GM12878 (cell line): ENCODE data around the gene SLC25A11. TPM values are rescaled to one million over a fixed set of nuclear protein-coding genes. Genes with fewer than 3 reads are reported as not detected.

Source experiments
- ATAC-seq: fragments of 200-7000 bp; cut with Tn5 transposase; 3 replicates; pipeline ENCODE4 v1.9.1; 2020; ENCODE audit warnings: mild to moderate bottlenecking, moderate library complexity
- BruUV-seq: library from RNA; stranded (reverse); fragments of 400-500 nt; replicated peaks from 2 replicates; lab custom pipeline; 2021; lab: Mats Ljungman, UMichigan
- CTCF ChIA-PET: fragments of 300-600 bp; sonication (Branson Sonifier 250); formaldehyde crosslinking; extraction: SDS; loops from one replicate; lab custom pipeline; 2021; ENCODE audit warnings: inconsistent platforms; lab: Yijun Ruan, JAX
- POLR2A ChIA-PET: fragments of 350-600 bp; formaldehyde crosslinking; extraction: SDS; loops from one replicate; lab custom pipeline; 2021; ENCODE audit warnings: inconsistent platforms; lab: Charles Lee
- RAD21 ChIA-PET: fragments of 300-600 bp; sonication (Branson Sonifier 250); formaldehyde crosslinking; loops from one replicate; lab custom pipeline; 2023; ENCODE audit warnings: antibody characterized with exemption; ENCODE audit not compliant: unreplicated experiment; lab: Charles Lee
- SMC1A ChIA-PET: fragments of 300-600 bp; sonication (Branson Sonifier 250); formaldehyde crosslinking; loops from one replicate; lab custom pipeline; 2023; ENCODE audit not compliant: unreplicated experiment, uncharacterized antibody; lab: Charles Lee
- DNase-seq: peaks from one replicate; pipeline ENCODE4 v3.0.0-alpha.2; 2011; ENCODE audit warnings: low read depth, low spot score
- FAIRE-seq: peaks from 3 replicates; lab custom pipeline; 2011; peaks lifted over from hg19 to GRCh38; lab: Jason Lieb, UNC
- H2AFZ ChIP-seq: 2 replicates; pipeline ENCODE4 v1.6.0; 2011; ENCODE audit warnings: low read depth, low read length, control low read depth; ENCODE audit not compliant: control insufficient read depth
- H3K27ac ChIP-seq: 2 replicates; pipeline ENCODE4 v1.5.1; 2011; ENCODE audit warnings: control low read depth; ENCODE audit not compliant: control insufficient read depth, insufficient read depth
- H3K27me3 ChIP-seq, 2 experiments: replicated peaks in 1 of 2; 2 replicates each; pipeline versions ENCODE4 v1.6.0 to v1.6.1; 2011; ENCODE audit warnings: low read length in 1 of 2; ENCODE audit not compliant: control insufficient read depth in 2 of 2, insufficient read depth in 2 of 2
- H3K36me3 ChIP-seq, 2 experiments: 2 replicates each; pipeline ENCODE4 v1.5.1; 2011; ENCODE audit warnings: low read length in 1 of 2; ENCODE audit not compliant: control insufficient read depth in 2 of 2, insufficient read depth in 2 of 2
- H3K4me1 ChIP-seq: 2 replicates; pipeline ENCODE4 v1.6.1; 2011; ENCODE audit warnings: mild to moderate bottlenecking, low read length, moderate library complexity, mixed read lengths; ENCODE audit not compliant: control insufficient read depth, insufficient read depth
- H3K4me2 ChIP-seq: 2 replicates; pipeline ENCODE4 v1.6.0; 2011; ENCODE audit warnings: control low read depth; ENCODE audit not compliant: control insufficient read depth, insufficient read depth
- H3K4me3 ChIP-seq: fragments of 200-600 bp; sonication (generic); 2 replicates; pipeline ENCODE4 v1.5.1; 2016
- H3K79me2 ChIP-seq: 2 replicates; pipeline ENCODE4 v1.6.0; 2011; ENCODE audit warnings: low read length; ENCODE audit not compliant: control insufficient read depth, insufficient read depth
- H3K9ac ChIP-seq: 2 replicates; pipeline ENCODE4 v1.8.0; 2011; ENCODE audit warnings: low read length, control low read depth, mixed read lengths; ENCODE audit not compliant: control insufficient read depth, insufficient read depth
- H3K9me3 ChIP-seq: replicated peaks from 3 replicates; pipeline ENCODE4 v1.5.1; 2011; ENCODE audit warnings: mild to moderate bottlenecking, low read length; ENCODE audit not compliant: control insufficient read depth, insufficient read depth
- H4K20me1 ChIP-seq: 2 replicates; pipeline ENCODE4 v1.6.0; 2011; ENCODE audit not compliant: control insufficient read depth, insufficient read depth
- ATF2 ChIP-seq: IDR thresholded peaks from 2 replicates; pipeline ENCODE4 v1.6.1; 2012; ENCODE audit warnings: low read length, inconsistent platforms
- IKZF2 ChIP-seq, 2 experiments: fragments of 450-650 bp; IDR thresholded peaks; 2 replicates each; pipeline ENCODE4 v1.6.1; 2017; ENCODE audit warnings: mild to moderate bottlenecking in 2 of 2, moderate library complexity in 2 of 2
- IRF4 ChIP-seq: IDR thresholded peaks from 2 replicates; pipeline ENCODE4 v1.6.1; 2011; ENCODE audit warnings: low read depth, low read length
- JUND ChIP-seq: IDR thresholded peaks from 2 replicates; pipeline ENCODE4 v1.6.1; 2012; ENCODE audit warnings: low read depth, mild to moderate bottlenecking, low read length, improper control_type of control experiment, moderate library complexity
- MTA2 ChIP-seq: fragments of 450-650 bp; IDR thresholded peaks from 2 replicates; pipeline ENCODE4 v1.6.1; 2016; ENCODE audit warnings: low read depth, mild to moderate bottlenecking, moderate library complexity
- POLR2AphosphoS5 ChIP-seq: IDR thresholded peaks from 2 replicates; pipeline ENCODE4 v1.6.1; 2011; ENCODE audit warnings: mild to moderate bottlenecking, low read length, inconsistent platforms
- RCOR1 ChIP-seq: conservative IDR thresholded peaks from 2 replicates; pipeline ENCODE4 v1.6.1; 2012; ENCODE audit warnings: low read depth, low read length, improper control_type of control experiment
- RELA ChIP-seq: fragments of 450-650 bp; IDR thresholded peaks from 2 replicates; pipeline ENCODE4 v1.8.0; 2014; ENCODE audit warnings: borderline replicate concordance; ENCODE audit not compliant: partially characterized antibody
- RELB ChIP-seq: fragments of 450-650 bp; IDR thresholded peaks from 2 replicates; pipeline ENCODE4 v1.6.1; 2017; ENCODE audit warnings: low read depth, mild to moderate bottlenecking, moderate library complexity
- RUNX3 ChIP-seq: IDR thresholded peaks from 2 replicates; pipeline ENCODE4 v1.6.1; 2012; ENCODE audit warnings: low read length, inconsistent platforms
- SIX5 ChIP-seq: IDR thresholded peaks from 2 replicates; pipeline ENCODE4 v1.6.1; 2011; ENCODE audit warnings: mild to moderate bottlenecking, low read depth, low read length, moderate library complexity; ENCODE audit not compliant: severe bottlenecking
- STAT1 ChIP-seq: fragments of 450-650 bp; conservative IDR thresholded peaks from 2 replicates; pipeline ENCODE4 v1.6.1; 2014; ENCODE audit warnings: antibody characterized with exemption, mild to moderate bottlenecking
- WGBS: methylation state at CpG from one replicate; pipeline ENCODE4 v1.1.6; 2016; ENCODE audit warnings: low lambda C conversion rate; ENCODE audit not compliant: insufficient replicate concordance, insufficient coverage; ENCODE audit errors: missing lambda C conversion rate; 5-methylcytosine and 5-hydroxymethylcytosine counted together
- in situ Hi-C: fragments of 300-500 bp; cut with MboI; formaldehyde crosslinking; loops from 9 replicates; pipeline ENCODE4 v1.14.3; 2018; ENCODE audit warnings: mixed read lengths
- intact Hi-C: fragments of 100-400 bp; cut with micrococcal nuclease; formaldehyde crosslinking; loops from one replicate; pipeline ENCODE4 v1.14.2; 2022; ENCODE audit not compliant: unreplicated experiment
- polyA plus RNA-seq, 11 experiments: library from polyadenylated mRNA; depleted of rRNA in 4 of 11; unstranded in 6 of 11; stranded (reverse) in 5 of 11; fragments of >200 nt; fragmentation: Nextera tagmentation in 4 of 11; fragmentation: Illumina TruSeq in 1 of 11; extraction: Ambion mirVana in 4 of 11; extraction: Trizol in 1 of 11; gene quantifications; 1 replicate in 1 of 11; 2 replicates in 10 of 11; pipeline versions ENCODE4 v1.2.1 to v1.2.3, GENCODE V29; 2011 to 2016; ENCODE audit warnings: inconsistent platforms in 2 of 11, missing spikeins in 2 of 11, low read depth in 1 of 11
- total RNA-seq, 4 experiments: library from RNA; depleted of rRNA in 3 of 4; stranded (reverse); fragments of >200 nt in 3 of 4; fragmentation: Illumina TruSeq in 1 of 4; extraction: Trizol in 1 of 4; gene quantifications; 2 replicates each; pipeline versions ENCODE4 v1.2.1 to v1.2.3, GENCODE V29; 2013 to 2021

The SLC25A11 gene
- total and polyA plus RNA-seq, 10 of the 15 experiments (the other 5 are each of a cell fraction or from before 2014, with no cell fraction given) = 5.8 to 142 (median 65.0) TPM

GRCh38 chr17:4941319-4941610, 1.4 kb upstream of the SLC25A11 start:
- ChIA-PET POLR2A (interaction anchor here (17.5 kb wide), 1 partner anchor 24 kb away, joined by 272 read pairs; the partner anchor contains the start of gene SPAG7), SMC1A (interaction anchor here (4.5 kb wide), 1 partner anchor 26 kb away, joined by 38 read pairs; the partner anchor contains the start of gene SPAG7), RAD21 (no interaction called here), CTCF (interaction anchor here (3.0 to 3.5 kb wide), 2 partner anchors 25 to 32 kb away, joined by 18 to 28 read pairs; partner anchors contain the start of gene SPAG7)
- peaks cover 46% of the 10 kb centered on the region for H3K4me1 ChIP-seq
- no peaks in the 10 kb centered on the region for H3K27me3 ChIP-seq
- no peaks in the 10 kb centered on the region for H3K9me3 ChIP-seq
- no TSS peak for BruUV-seq
- peaks cover 20 to 28% of the 10 kb centered on the region in 2 experiments for H3K36me3 ChIP-seq
- intact Hi-C loops = loop anchor here (5.0 kb wide), 1 partner anchor 296 kb away; no protein-coding TSS in a partner anchor
- 2% methylated on average over 4 of the region's 4 CpGs for WGBS
- peaks cover 80% of the 10 kb centered on the region for H3K79me2 ChIP-seq
- no peak for DNase-seq
- no peak for ATAC-seq
- peak overlapping the region; percentile 98 for H3K9ac ChIP-seq
- H3K27ac ChIP-seq = peak overlapping the region; percentile 97
- TF ChIP-seq SIX5 = no peak
- no peak for FAIRE-seq
- peak overlapping the region; percentile 55 for H3K4me2 ChIP-seq
- no peak overlapping the region for H2AFZ ChIP-seq
- H4K20me1 ChIP-seq = no peaks in the 10 kb centered on the region; the same call in none of the 2 replicates
- in situ Hi-C loops = no loop called here
- H3K4me3 ChIP-seq = peak overlapping the region; percentile 85

- intact Hi-C loops = loop anchor here (5.0 kb wide), 1 partner anchor 297 kb away; no protein-coding TSS in a partner anchor
- no peak for ATAC-seq
- RAD21 ChIA-PET = interaction anchor here (0.8 to 2.8 kb wide), 11 partner anchors 8 to 385 kb away, joined by 3 to 31 read pairs (median 6); partner anchors contain the start of genes ARRB2, CHRNE, ENO3 and INCA1
- no peak for TF ChIP-seq JUND
- TF ChIP-seq IKZF2 (IDR thresholded peaks at IDR 0.05) = peak; percentile 36 to 98; a peak in 2 of 4 replicates
- no peak for TF ChIP-seq RELA
- TF ChIP-seq STAT1 = no peak
- 0 out of 2 replicates have a peak, but pooled peaks have one; percentile 16 for TF ChIP-seq RELB
- TF ChIP-seq POLR2AphosphoS5 = peak; percentile 15; the same call in 1 of the 2 replicates
- no peak for TF ChIP-seq RUNX3
- no peak for TF ChIP-seq ATF2
- TF ChIP-seq RCOR1 = no peak
- no peak for TF ChIP-seq IRF4
- 0 out of 2 replicates have a peak, but pooled peaks have one; percentile 17 for TF ChIP-seq MTA2
These were observed 891 bp upstream of the SLC25A11 start for GRCh38 chr17:4940555-4941318.

More at GRCh38 chr17:4940555-4941318, 891 bp upstream of the SLC25A11 start:
- under 1% methylated on average over 29 of the region's 29 CpGs for whole genome bisulfite sequencing
- in situ Hi-C loops = no loop called here
- DNase-seq = no peak
- SMC1A ChIA-PET = interaction anchor here (0.9 to 4.5 kb wide), 9 partner anchors 12 to 316 kb away, joined by 3 to 38 read pairs (median 4); partner anchors contain the start of genes CAMTA2, CHRNE, ENO3 and SPAG7
- POLR2A ChIA-PET = interaction anchor here (1.0 to 17.5 kb wide), 9 partner anchors 8 to 56 kb away, joined by 3 to 272 read pairs (median 8); partner anchors contain the start of genes CAMTA2, ENO3, INCA1 and KIF1C
- Histone ChIP-seq H3K27me3 (no peaks in the 10 kb centered on the region), H2AFZ (peak overlapping the region; percentile 45), H3K36me3 (peaks cover 14 to 28% of the 10 kb centered on the region in 2 experiments), H3K27ac (peak overlapping the region; percentile 97), H4K20me1 (no peaks in the 10 kb centered on the region; the same call in 1 of the 2 replicates), H3K4me3 (peak overlapping the region; percentile 85), H3K4me2 (peak overlapping the region; percentile 55), H3K9ac (peak overlapping the region; percentile 98), H3K9me3 (no peaks in the 10 kb centered on the region), H3K79me2 (peaks cover 75% of the 10 kb centered on the region), H3K4me1 (peaks cover 46% of the 10 kb centered on the region)
- CTCF ChIA-PET = interaction anchor here (1.1 to 3.5 kb wide), 4 partner anchors 13 to 31 kb away, joined by 4 to 28 read pairs (median 11); partner anchors contain the start of gene SPAG7
- FAIRE-seq = peak; percentile 18
- BruUV-seq = TSS peak; percentile 78
